GM19467 (cell line): Measurements from ENCODE around the gene ERGIC1.
A peak's percentile ranks its signal among the peaks of the same experiment; 100 is the strongest.

Experiments
- ATAC-seq: cut with Tn5 transposase; IDR thresholded peaks from one replicate; pipeline ENCODE4 v1.9.1; 2021; ENCODE audit warnings: mild to moderate bottlenecking, moderate library complexity; ENCODE audit not compliant: unreplicated experiment

Gene ERGIC1

GRCh38 chr5:172898843-172899369, 64.9 kb downstream of the ERGIC1 start:
- no peak for ATAC-seq

- ATAC-seq, result no peak
These were observed 65.4 kb downstream of the ERGIC1 start for GRCh38 chr5:172899436-172899835.

GRCh38 chr5:172901012-172901780, 67.1 kb downstream of the ERGIC1 start:
- ATAC-seq, result no peak

GRCh38 chr5:172901788-172902496, 67.9 kb downstream of the ERGIC1 start:
- no peak for ATAC-seq

GRCh38 chr5:172902497-172903472, 68.7 kb downstream of the ERGIC1 start:
- ATAC-seq, result no peak

GRCh38 chr5:172903790-172904189, 69.7 kb downstream of the ERGIC1 start:
- no peak for ATAC-seq

- no peak for ATAC-seq
These were observed 70.2 kb downstream of the ERGIC1 start for GRCh38 chr5:172904312-172904642.

- ATAC-seq, result no peak
These were observed 70.7 kb downstream of the ERGIC1 start for GRCh38 chr5:172904643-172905345.

- ATAC-seq, result no peak
These were observed 71.5 kb downstream of the ERGIC1 start for GRCh38 chr5:172905346-172906140.

- peak; percentile 48 for ATAC-seq
These were observed 72.4 kb downstream of the ERGIC1 start for GRCh38 chr5:172906436-172906835.

- ATAC-seq, result no peak
These were observed 72.8 kb downstream of the ERGIC1 start for GRCh38 chr5:172906888-172907287.

- ATAC-seq, result no peak
These were observed 73.6 kb downstream of the ERGIC1 start for GRCh38 chr5:172907657-172908056.

- no peak for ATAC-seq
These were observed 74.6 kb downstream of the ERGIC1 start for GRCh38 chr5:172908662-172909061.

GRCh38 chr5:172909931-172910502, 76.0 kb downstream of the ERGIC1 start:
- no peak for ATAC-seq

GRCh38 chr5:172910828-172911627, 77.0 kb downstream of the ERGIC1 start:
- ATAC-seq, result no peak

GRCh38 chr5:172911628-172911880, 77.5 kb downstream of the ERGIC1 start:
- ATAC-seq, result no peak

GRCh38 chr5:172911976-172912375, 77.9 kb downstream of the ERGIC1 start:
- no peak for ATAC-seq

- ATAC-seq, result no peak
These were observed 79.2 kb downstream of the ERGIC1 start for GRCh38 chr5:172913117-172913850.
